Prostate gland (tissue), 2 donors: ENCODE measurements around the gene UVRAG.

Experiments used
- POLR2A ChIP-seq: fragments of 450-650 bp; IDR thresholded peaks from one replicate; pipeline ENCODE4 v1.6.1; 2016; ENCODE audit warnings: antibody characterized with exemption, mild to moderate bottlenecking
- POLR2AphosphoS5 ChIP-seq: sonication (generic); formaldehyde crosslinking; IDR thresholded peaks from one replicate; pipeline ENCODE4 v1.6.1; 2017; ENCODE audit warnings: antibody characterized with exemption
- TF ChIP-seq, protein P1 (sequence below), 4 experiments: fragments of 200-600 bp in 2 of 4; fragments of 450-650 bp in 2 of 4; sonication (generic) in 2 of 4; IDR thresholded peaks; 1 replicate in 3 of 4; 2 replicates in 1 of 4; pipeline ENCODE4 v1.5.1; 2016 to 2019; ENCODE audit warnings: antibody characterized with exemption in 4 of 4, mild to moderate bottlenecking in 2 of 4, moderate library complexity in 2 of 4

DNA sequence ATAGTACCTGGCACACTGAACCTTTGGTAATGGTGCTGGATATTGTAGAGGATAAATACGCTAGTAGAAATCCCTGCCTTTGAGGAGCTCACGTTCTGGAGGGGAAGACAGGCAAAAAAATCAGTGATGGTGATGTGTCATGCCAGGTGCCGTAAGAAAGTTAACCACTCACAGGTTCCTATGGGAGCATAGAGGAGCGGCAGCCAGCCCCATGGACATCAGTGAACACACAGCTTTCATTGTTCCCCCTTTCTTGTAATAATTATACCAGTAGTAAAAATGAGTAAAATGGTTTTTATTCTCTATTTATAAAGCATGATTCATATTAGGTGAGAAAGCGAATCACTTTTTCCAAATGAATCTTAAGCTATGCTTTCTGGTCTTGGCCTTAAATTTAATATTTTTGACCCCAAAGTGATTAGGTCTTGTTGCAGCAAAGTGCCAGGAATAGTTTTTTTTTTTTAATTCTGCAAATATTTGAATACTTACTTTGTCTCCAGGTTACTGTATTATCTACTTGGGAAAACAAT lies 57.9 kb downstream of the UVRAG start:
- TF ChIP-seq, protein P1, sequence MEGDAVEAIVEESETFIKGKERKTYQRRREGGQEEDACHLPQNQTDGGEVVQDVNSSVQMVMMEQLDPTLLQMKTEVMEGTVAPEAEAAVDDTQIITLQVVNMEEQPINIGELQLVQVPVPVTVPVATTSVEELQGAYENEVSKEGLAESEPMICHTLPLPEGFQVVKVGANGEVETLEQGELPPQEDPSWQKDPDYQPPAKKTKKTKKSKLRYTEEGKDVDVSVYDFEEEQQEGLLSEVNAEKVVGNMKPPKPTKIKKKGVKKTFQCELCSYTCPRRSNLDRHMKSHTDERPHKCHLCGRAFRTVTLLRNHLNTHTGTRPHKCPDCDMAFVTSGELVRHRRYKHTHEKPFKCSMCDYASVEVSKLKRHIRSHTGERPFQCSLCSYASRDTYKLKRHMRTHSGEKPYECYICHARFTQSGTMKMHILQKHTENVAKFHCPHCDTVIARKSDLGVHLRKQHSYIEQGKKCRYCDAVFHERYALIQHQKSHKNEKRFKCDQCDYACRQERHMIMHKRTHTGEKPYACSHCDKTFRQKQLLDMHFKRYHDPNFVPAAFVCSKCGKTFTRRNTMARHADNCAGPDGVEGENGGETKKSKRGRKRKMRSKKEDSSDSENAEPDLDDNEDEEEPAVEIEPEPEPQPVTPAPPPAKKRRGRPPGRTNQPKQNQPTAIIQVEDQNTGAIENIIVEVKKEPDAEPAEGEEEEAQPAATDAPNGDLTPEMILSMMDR (IDR thresholded peaks at IDR 0.05), result no peak
- TF ChIP-seq POLR2A, result no peak
- TF ChIP-seq POLR2AphosphoS5, result no peak
